Large intestine (tissue), 3 donors: ENCODE results near the gene FN1. TPM values are rescaled to one million over a fixed set of nuclear protein-coding genes. Genes with fewer than 3 reads are reported as not detected.
"Not testable (repeated sequence)": the region's sequence is repeated elsewhere in the genome, so short reads cannot be mapped to it uniquely, and the experiment has no call there.

Experiments used
- DNase-seq, 2 donors: peaks; one replicate each; pipeline versions ENCODE4 v3.0.0 to v3.0.0-alpha.2; 2013
- H3K27ac ChIP-seq: one replicate; pipeline ENCODE4 v1.5.1; 2013; ENCODE audit warnings: low read length
- H3K27me3 ChIP-seq: 2 replicates; pipeline ENCODE4 v1.6.1; 2013; ENCODE audit warnings: low read length; ENCODE audit not compliant: control insufficient read depth, insufficient read depth
- H3K36me3 ChIP-seq: 2 replicates; pipeline ENCODE4 v1.6.1; 2013; ENCODE audit warnings: low read length; ENCODE audit not compliant: control insufficient read depth, insufficient read depth
- H3K4me1 ChIP-seq: one replicate; pipeline ENCODE4 v1.6.1; 2013; ENCODE audit warnings: low read length; ENCODE audit not compliant: control insufficient read depth, insufficient read depth
- H3K4me3 ChIP-seq: one replicate; pipeline ENCODE4 v1.5.1; 2013; ENCODE audit warnings: low read length
- H3K9me3 ChIP-seq: one replicate; pipeline ENCODE4 v1.6.1; 2013; ENCODE audit warnings: mild to moderate bottlenecking, low read depth, low read length, moderate library complexity; ENCODE audit not compliant: control insufficient read depth
- WGBS: methylation state at CpG from one replicate; pipeline ENCODE4 v1.1.5; 2013; ENCODE audit warnings: low lambda C conversion rate; ENCODE audit not compliant: insufficient coverage; 5-methylcytosine and 5-hydroxymethylcytosine counted together
- polyA plus RNA-seq: library from polyadenylated mRNA; unstranded; fragments of 120-200 nt; gene quantifications from one replicate; pipeline ENCODE4 v1.2.1, GENCODE V29; 2013

FN1 gene
- polyA plus RNA-seq, 1 donor, result 216 TPM

DNA sequence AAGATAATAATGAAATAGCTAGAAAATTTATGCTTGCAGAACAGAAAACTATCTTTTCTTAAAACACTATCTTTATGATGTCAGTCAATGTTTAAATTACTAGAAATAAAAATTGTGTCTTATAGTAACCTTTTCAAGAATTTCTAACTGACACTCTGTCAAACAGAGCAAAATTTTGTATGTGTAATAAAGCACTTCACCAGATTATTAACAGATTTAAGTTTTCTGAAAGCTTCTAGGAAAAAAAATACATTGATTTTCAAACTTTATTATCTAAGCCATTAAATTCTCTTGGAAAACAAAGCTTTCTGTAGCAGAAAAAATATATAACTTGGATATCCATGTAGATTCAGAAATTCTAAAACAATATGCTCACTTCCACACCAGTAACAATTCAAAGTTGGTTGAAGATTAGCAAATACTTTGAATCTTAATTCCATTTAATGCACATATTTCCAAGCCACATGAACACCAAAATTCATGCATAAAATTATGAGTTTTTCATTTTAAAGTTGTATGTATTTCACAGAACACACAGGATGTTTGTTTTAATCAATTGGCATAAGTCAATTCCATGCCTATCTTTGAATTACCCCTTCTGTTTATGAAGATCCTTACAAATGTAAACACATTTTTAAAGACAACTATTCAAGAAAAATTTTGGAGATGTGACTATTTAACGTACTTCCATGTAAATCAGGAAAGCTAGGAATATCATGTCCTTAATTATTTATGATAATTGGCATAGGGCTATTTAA, 19.9 kb downstream of the FN1 start:
- Histone ChIP-seq H3K27ac (peak overlapping the region; percentile 85), H3K9me3 (peaks cover 2% of the 10 kb centered on the region), H3K36me3 (peaks cover 26% of the 10 kb centered on the region), H3K4me1 (peaks cover 33% of the 10 kb centered on the region), H3K27me3 (no peaks in the 10 kb centered on the region), H3K4me3 (no peak overlapping the region)
- 67% methylated on average over 1 of the region's 1 CpG for WGBS
- DNase-seq, result no peak

DNA sequence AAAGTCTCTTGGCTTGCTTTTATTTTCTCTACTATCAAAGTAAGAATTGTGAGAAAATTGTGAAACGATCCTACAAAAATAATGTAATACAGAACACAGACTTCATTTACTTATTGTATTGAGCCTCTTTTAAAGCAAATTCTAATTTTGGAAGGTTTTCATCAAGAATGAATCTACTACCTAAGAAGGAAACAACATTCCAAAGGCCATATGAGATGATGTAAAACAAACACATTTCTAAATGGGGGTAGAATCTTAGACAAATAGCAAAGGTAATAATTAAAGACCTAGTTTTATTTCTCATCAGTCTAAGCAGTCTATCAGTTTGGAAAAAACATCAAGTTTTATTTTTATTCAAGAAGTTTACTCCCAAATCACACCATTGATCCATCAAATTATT, 20.6 kb downstream of the FN1 start:
- H3K36me3 ChIP-seq, result peaks cover 28% of the 10 kb centered on the region
- DNase-seq, result no peak
- peaks cover 28% of the 10 kb centered on the region for H3K4me1 ChIP-seq
- H3K27me3 ChIP-seq, result no peaks in the 10 kb centered on the region
- no peak overlapping the region for H3K27ac ChIP-seq
- WGBS, result 100% methylated on average over 1 of the region's 1 CpG
- H3K9me3 ChIP-seq, result peaks cover 2% of the 10 kb centered on the region
- no peak overlapping the region for H3K4me3 ChIP-seq

DNA sequence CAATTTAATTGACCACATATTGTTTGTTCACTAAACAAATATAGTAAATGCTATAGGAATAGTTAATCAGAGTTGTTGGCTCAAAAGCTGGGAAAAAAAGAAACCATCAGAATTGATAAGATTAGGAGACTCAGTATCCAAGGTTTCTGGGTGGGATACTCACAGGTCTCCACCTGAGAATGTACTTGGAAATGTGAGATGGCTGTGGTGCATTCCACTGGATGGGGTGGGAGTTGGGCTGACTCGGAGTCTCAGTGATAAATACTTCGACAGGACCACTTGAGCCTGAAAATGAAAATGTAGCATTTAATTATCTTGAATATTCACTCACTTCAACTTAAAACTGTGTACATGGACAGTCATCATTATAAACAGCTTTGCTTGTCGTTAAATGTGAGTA, 21.2 kb downstream of the FN1 start:
- H3K27me3 ChIP-seq, result no peaks in the 10 kb centered on the region
- no peak overlapping the region for H3K4me3 ChIP-seq
- H3K4me1 ChIP-seq, result peaks cover 22% of the 10 kb centered on the region
- 67% methylated on average over 1 of the region's 3 CpGs for WGBS
- no peak overlapping the region for H3K27ac ChIP-seq
- no peak for DNase-seq
- H3K9me3 ChIP-seq, result peaks cover 6% of the 10 kb centered on the region
- peaks cover 28% of the 10 kb centered on the region for H3K36me3 ChIP-seq

GRCh38 chr2:215413974-215414373, 21.9 kb downstream of the FN1 start:
- Histone ChIP-seq H3K27ac (no peak overlapping the region), H3K4me1 (peaks cover 18% of the 10 kb centered on the region), H3K9me3 (peaks cover 8% of the 10 kb centered on the region), H3K27me3 (no peaks in the 10 kb centered on the region), H3K4me3 (no peak overlapping the region), H3K36me3 (peaks cover 32% of the 10 kb centered on the region)
- WGBS, result no CpG with 5 or more reads among the region's 1 CpG
- DNase-seq, result no peak

GRCh38 chr2:215413484-215413777, 22.4 kb downstream of the FN1 start:
- no peak overlapping the region for H3K27ac ChIP-seq
- peaks cover 8% of the 10 kb centered on the region for H3K9me3 ChIP-seq
- H3K4me1 ChIP-seq, result peaks cover 14% of the 10 kb centered on the region
- 100% methylated on average over 1 of the region's 1 CpG for WGBS
- no peak overlapping the region for H3K4me3 ChIP-seq
- H3K27me3 ChIP-seq, result no peaks in the 10 kb centered on the region
- peaks cover 37% of the 10 kb centered on the region for H3K36me3 ChIP-seq
- DNase-seq, result no peak

DNA sequence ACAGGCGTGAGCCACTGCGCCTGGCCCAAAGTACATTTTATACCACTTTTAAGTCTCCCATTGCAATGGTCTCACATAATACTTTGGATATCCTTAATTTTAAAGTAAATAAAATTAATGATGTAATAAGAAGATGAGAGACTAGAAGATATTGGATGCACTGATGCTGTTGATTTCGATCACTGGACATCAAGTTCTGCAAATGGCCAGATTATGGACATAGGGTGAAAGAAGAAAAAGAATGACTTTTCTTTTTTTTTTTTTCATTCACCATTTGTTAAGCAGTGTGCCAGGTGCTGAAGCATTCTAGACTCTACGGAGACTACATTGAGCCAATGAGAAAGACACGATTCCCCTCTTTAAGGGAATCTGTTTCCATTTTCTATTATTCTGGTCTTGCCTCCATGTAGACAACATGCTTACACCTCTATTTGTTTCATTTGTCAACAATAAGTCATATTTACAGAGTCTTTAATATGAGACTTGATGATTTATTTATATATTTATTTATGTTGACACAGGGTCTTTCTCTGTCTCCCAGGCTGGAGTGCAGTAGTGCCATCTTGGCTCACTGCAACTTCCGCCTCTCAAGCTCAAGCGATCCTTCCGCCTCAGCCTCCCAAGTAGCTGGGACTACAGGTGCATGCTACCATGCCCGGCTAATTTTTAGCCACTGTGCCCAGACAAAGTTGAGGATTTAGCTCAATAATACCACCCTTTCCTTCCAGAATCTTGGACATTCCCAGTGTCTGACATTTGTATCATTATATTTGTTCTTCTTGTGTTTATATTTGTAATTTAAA, 23.7 kb downstream of the FN1 start:
- Histone ChIP-seq H3K4me3 (no peak overlapping the region), H3K27me3 (no peaks in the 10 kb centered on the region), H3K36me3 (peaks cover 50% of the 10 kb centered on the region), H3K4me1 (peaks cover 5% of the 10 kb centered on the region), H3K9me3 (peaks cover 12% of the 10 kb centered on the region), H3K27ac (no peak overlapping the region)
- no peak for DNase-seq
- 89% methylated on average over 1 of the region's 9 CpGs for WGBS

DNA sequence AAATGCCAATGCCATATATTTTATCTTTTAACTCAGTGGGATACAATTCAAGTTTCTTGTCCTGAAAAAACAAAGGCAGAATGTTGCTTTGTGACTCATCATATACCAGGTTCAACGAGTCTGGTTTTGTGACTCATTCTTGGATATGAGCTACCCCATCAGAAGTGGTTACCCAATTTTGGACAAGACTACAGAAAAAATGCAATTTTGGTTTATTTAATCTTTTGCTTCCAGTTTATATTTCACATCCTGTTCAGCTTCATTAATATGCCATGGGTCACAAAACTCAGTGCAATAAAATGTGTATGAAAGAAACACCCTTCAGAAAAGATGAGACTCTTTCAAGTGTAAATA, 25.0 kb downstream of the FN1 start:
- no peak for DNase-seq
- WGBS, result no CpG with 5 or more reads among the region's 1 CpG
- Histone ChIP-seq H3K4me3 (no peak overlapping the region), H3K4me1 (no peaks in the 10 kb centered on the region), H3K9me3 (peaks cover 17% of the 10 kb centered on the region), H3K27me3 (no peaks in the 10 kb centered on the region), H3K36me3 (peaks cover 60% of the 10 kb centered on the region), H3K27ac (no peak overlapping the region)

- H3K27ac ChIP-seq, H3K27me3 ChIP-seq, H3K4me1 ChIP-seq, H3K4me3 ChIP-seq, DNase-seq: not testable (repeated sequence)
- H3K36me3 ChIP-seq, result peaks cover 63% of the 10 kb centered on the region
- WGBS, result no CpG with 5 or more reads among the region's 13 CpGs
- peaks cover 17% of the 10 kb centered on the region for H3K9me3 ChIP-seq
These were observed 25.5 kb downstream of the FN1 start for GRCh38 chr2:215410181-215410931.

DNA sequence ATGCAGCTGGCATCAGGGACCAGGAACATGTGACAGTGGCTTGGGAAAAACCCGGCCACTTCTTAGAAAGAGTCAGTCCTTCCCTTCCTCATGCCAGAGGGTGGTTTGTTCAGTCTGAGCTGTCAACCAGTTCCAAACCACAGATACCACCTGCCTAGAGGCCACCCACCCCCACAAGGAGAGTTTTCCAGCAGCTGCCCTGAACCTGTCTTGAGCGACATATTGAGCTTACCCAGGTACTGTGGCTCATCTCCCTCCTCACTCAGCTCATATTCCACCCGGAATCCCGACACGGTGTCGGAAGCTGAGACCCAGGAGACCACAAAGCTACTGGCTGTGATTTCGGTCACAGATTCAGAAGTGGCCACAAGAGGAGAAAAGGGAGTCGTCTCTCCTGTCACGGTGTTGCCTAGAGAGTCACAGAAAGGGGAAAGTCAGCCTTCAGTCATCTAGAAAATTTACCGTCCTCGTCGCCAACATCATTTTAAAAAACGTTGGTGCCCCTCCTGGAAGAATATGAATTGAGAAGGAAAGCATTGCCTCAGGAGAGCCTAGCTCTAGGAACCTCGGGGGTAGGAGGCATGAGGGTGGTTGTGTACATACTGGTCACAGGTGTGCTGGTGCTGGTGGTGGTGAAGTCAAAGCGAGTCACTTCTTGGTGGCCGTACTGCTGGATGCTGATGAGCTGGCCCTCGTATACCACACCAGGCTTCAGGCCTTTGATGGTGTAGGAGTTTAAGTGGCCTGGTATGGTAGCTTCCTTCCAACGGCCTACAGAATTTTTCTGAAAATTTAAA, 26.3 kb downstream of the FN1 start:
- H3K4me3 ChIP-seq, result no peak overlapping the region
- no CpG with 5 or more reads among the region's 18 CpGs for WGBS
- H3K4me1 ChIP-seq, result no peaks in the 10 kb centered on the region
- peaks cover 65% of the 10 kb centered on the region for H3K36me3 ChIP-seq
- H3K27me3 ChIP-seq, result no peaks in the 10 kb centered on the region
- no peak for DNase-seq
- H3K27ac ChIP-seq, result no peak overlapping the region
- H3K9me3 ChIP-seq, result peaks cover 15% of the 10 kb centered on the region

DNA sequence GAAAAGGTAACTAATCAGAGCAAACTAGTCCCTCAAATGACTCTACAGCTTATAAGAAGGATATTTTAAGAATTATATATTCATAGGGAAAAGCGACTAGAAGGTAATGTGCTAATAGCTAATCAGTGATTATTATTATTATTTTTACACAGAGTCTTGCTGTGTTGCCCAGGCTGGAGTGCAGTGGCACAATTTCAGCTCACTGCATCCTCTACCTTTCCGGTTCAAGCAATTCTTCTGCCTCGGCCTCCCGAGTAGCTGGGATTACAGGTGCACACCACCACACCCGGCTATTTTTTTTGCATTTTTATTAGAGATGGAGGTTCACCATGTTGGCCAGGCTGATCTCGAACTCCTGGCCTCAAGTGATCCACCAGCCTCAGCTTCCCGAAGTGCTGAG, 27.4 kb downstream of the FN1 start:
- H3K4me3 ChIP-seq, DNase-seq, H3K27ac ChIP-seq, H3K4me1 ChIP-seq, H3K27me3 ChIP-seq: not testable (repeated sequence)
- 89% methylated on average over 1 of the region's 7 CpGs for WGBS
- peaks cover 67% of the 10 kb centered on the region for H3K36me3 ChIP-seq
- H3K9me3 ChIP-seq, result peaks cover 18% of the 10 kb centered on the region
